ENCODE measurements around the gene ARID3A. TPM values are rescaled to one million over a fixed set of nuclear protein-coding genes. Genes with fewer than 3 reads are reported as not detected.
A peak's percentile ranks its signal among the peaks of the same experiment; 100 is the strongest.

ARID3A gene
- total and polyA plus RNA-seq, 2 of the 13 experiments (the other 11 are each of a cell fraction or from before 2014, with no cell fraction given), result 71.3 to 77.9 TPM

GRCh38 chr19:892894-893689, 32.7 kb upstream of the ARID3A start, which contains the start of the genes MED16 and RNU6-9 (continued):
- peak; percentile 100 for TF ChIP-seq SNAPC5 (CRISPR knock-in tag; IDR thresholded peaks at IDR 0.05; ENCODE audit: borderline replicate concordance)
- no peak for TF ChIP-seq RFXANK (CRISPR knock-in tag; IDR thresholded peaks at IDR 0.05)
- no peak for TF ChIP-seq AHR (CRISPR knock-in tag; IDR thresholded peaks at IDR 0.05)
- TF ChIP-seq RARA (CRISPR knock-in tag; IDR thresholded peaks at IDR 0.05), result no peak
- TF ChIP-seq NR2F6 (IDR thresholded peaks at IDR 0.05), result peak; percentile 34; the same call in 1 of the 2 replicates
- TF ChIP-seq NR2F6 (CRISPR knock-in tag; IDR thresholded peaks at IDR 0.05), result no peak
- TF ChIP-seq THAP11 (CRISPR knock-in tag; IDR thresholded peaks at IDR 0.05), result peak; percentile 72
- peak; percentile 68; the same call in 1 of the 2 replicates for TF ChIP-seq HES4 (CRISPR knock-in tag; IDR thresholded peaks at IDR 0.05; ENCODE audit: borderline replicate concordance)
- no peak for TF ChIP-seq STAG1 (CRISPR knock-in tag; IDR thresholded peaks at IDR 0.05)
- no peak for TF ChIP-seq ZNF570 (CRISPR knock-in tag; IDR thresholded peaks at IDR 0.05; ENCODE audit: borderline replicate concordance)
- TF ChIP-seq PHF21A (CRISPR knock-in tag; IDR thresholded peaks at IDR 0.05), result peak; percentile 57; the same call in 1 of the 2 replicates
- TF ChIP-seq POLR2AphosphoS5 (IDR thresholded peaks at IDR 0.05; ENCODE audit: low read depth, low read length), result peak; percentile 78
- no peak for TF ChIP-seq PBX2 (CRISPR knock-in tag; IDR thresholded peaks at IDR 0.05)
- TF ChIP-seq ZNF550 (CRISPR knock-in tag; IDR thresholded peaks at IDR 0.05; ENCODE audit: borderline replicate concordance), result no peak
- TF ChIP-seq ZNF207 (IDR thresholded peaks at IDR 0.05; ENCODE audit: borderline replicate concordance), result no peak
- TF ChIP-seq TARDBP (CRISPR knock-in tag; IDR thresholded peaks at IDR 0.05), result peak; percentile 49
- TF ChIP-seq ZNF136 (CRISPR knock-in tag; IDR thresholded peaks at IDR 0.05; ENCODE audit: low read depth), result 0 out of 2 replicates have a peak, but pooled peaks have one; percentile 28
- TF ChIP-seq FUBP1 (CRISPR knock-in tag; IDR thresholded peaks at IDR 0.05; ENCODE audit: borderline replicate concordance), result no peak
- peak; percentile 97 for TF ChIP-seq ZFX (CRISPR knock-in tag; IDR thresholded peaks at IDR 0.05; ENCODE audit: low read depth)
- no peak for TF ChIP-seq HNF4G (IDR thresholded peaks at IDR 0.05; ENCODE audit: borderline replicate concordance, low read depth, low read length)
- no peak for TF ChIP-seq HNF4G (CRISPR knock-in tag; IDR thresholded peaks at IDR 0.05; ENCODE audit: borderline replicate concordance, low read depth)
- TF ChIP-seq ZNF337 (CRISPR knock-in tag; IDR thresholded peaks at IDR 0.05; ENCODE audit: borderline replicate concordance, low read depth), result no peak
- peak; percentile 51; the same call in 1 of the 2 replicates for TF ChIP-seq ARNT2 (CRISPR knock-in tag; IDR thresholded peaks at IDR 0.05; ENCODE audit: low read depth)
- TF ChIP-seq GZF1 (CRISPR knock-in tag; IDR thresholded peaks at IDR 0.05), result no peak
- TF ChIP-seq ZFP90 (CRISPR knock-in tag; IDR thresholded peaks at IDR 0.05; ENCODE audit: borderline replicate concordance), result peak; percentile 72; the same call in 1 of the 2 replicates
- TF ChIP-seq KMT2A (CRISPR knock-in tag; IDR thresholded peaks at IDR 0.05), result peak; percentile 16; the same call in 1 of the 2 replicates
- TF ChIP-seq ZNF678 (CRISPR knock-in tag; IDR thresholded peaks at IDR 0.05), result peak; percentile 27; the same call in 1 of the 2 replicates
- peak; percentile 67; the same call in 1 of the 2 replicates for TF ChIP-seq MXD3 (CRISPR knock-in tag; IDR thresholded peaks at IDR 0.05)

Measured in HepG2 (cell line).